Adrenal gland (tissue), 5 donors: ENCODE results near the gene BUD23.

Source experiments
- CTCF ChIP-seq, 6 experiments: fragments of 450-650 bp in 4 of 6; fragments of 200-600 bp in 2 of 6; sonication (generic) in 1 of 6; IDR thresholded peaks; 1 replicate in 5 of 6; 2 replicates in 1 of 6; pipeline versions ENCODE4 v1.5.1 to v1.8.0; 2016 to 2021; ENCODE audit warnings: antibody characterized with exemption in 6 of 6, mild to moderate bottlenecking in 2 of 6, moderate library complexity in 1 of 6
- POLR2A ChIP-seq, 2 donors: fragments of 450-650 bp; IDR thresholded peaks; one replicate each; pipeline ENCODE4 v1.6.1; 2017; ENCODE audit warnings: antibody characterized with exemption in 2 of 2, mild to moderate bottlenecking in 2 of 2, moderate library complexity in 1 of 2
- donor health status: DM: no; HTN: no; CAD: no.

GRCh38 chr7:73648593-73649332 is 34.6 kb upstream of the BUD23 start:
- no peak for TF ChIP-seq CTCF (IDR thresholded peaks at IDR 0.05)
- TF ChIP-seq POLR2A (IDR thresholded peaks at IDR 0.05) = no peak
